WTC11 (cell line): ENCODE measurements around the gene ZCCHC9. TPM values are rescaled to one million over a fixed set of nuclear protein-coding genes. Genes with fewer than 3 reads are reported as not detected.

Experiments used
- ATAC-seq: fragments of 200-7000 bp; cut with Tn5 transposase; 2 replicates; pipeline ENCODE4 v1.10.0; 2021; ENCODE audit warnings: mild to moderate bottlenecking, moderate library complexity
- CTCF ChIA-PET: fragments of 300-600 bp; sonication (Branson Sonifier 250); formaldehyde crosslinking; loops from one replicate; lab custom pipeline; 2021; ENCODE audit warnings: antibody characterized with exemption; lab: Charles Lee
- POLR2A ChIA-PET: fragments of 350-600 bp; sonication (Branson Sonifier 250); formaldehyde crosslinking; loops from one replicate; lab custom pipeline; 2021; ENCODE audit warnings: antibody characterized with exemption; lab: Charles Lee
- DNase-seq: peaks from one replicate; pipeline ENCODE4 v3.0.0; 2021; ENCODE audit warnings: low spot score
- H3K27ac Mint-ChIP-seq: 2 replicates; pipeline ENCODE4 v1.8.0; 2021; ENCODE audit warnings: mixed read lengths
- H3K27me3 Mint-ChIP-seq: 2 replicates; pipeline ENCODE4 v1.8.0; 2021; ENCODE audit warnings: low read depth, mild to moderate bottlenecking, moderate library complexity, mixed read lengths
- H3K36me3 Mint-ChIP-seq: 2 replicates; pipeline ENCODE4 v1.8.0; 2021; ENCODE audit warnings: mixed read lengths
- H3K4me1 Mint-ChIP-seq: 2 replicates; pipeline ENCODE4 v1.8.0; 2022; ENCODE audit warnings: mixed read lengths
- H3K4me3 Mint-ChIP-seq: 2 replicates; pipeline ENCODE4 v1.8.0; 2021; ENCODE audit warnings: mild to moderate bottlenecking, moderate library complexity, mixed read lengths
- H3K9me3 Mint-ChIP-seq: 2 replicates; pipeline ENCODE4 v1.8.0; 2021; ENCODE audit warnings: mixed read lengths
- ARID4B ChIP-seq: sonication (generic); formaldehyde crosslinking; IDR thresholded peaks from 2 replicates; pipeline ENCODE4 v1.8.0; 2023; ENCODE audit warnings: missing genetic modification reagents, mild to moderate bottlenecking, borderline replicate concordance
- ATF6 ChIP-seq: sonication (generic); formaldehyde crosslinking; IDR thresholded peaks from 2 replicates; pipeline ENCODE4 v1.8.1; 2023; ENCODE audit warnings: mild to moderate bottlenecking, missing genetic modification reagents
- CBFB ChIP-seq: sonication (generic); formaldehyde crosslinking; IDR thresholded peaks from 2 replicates; pipeline ENCODE4 v1.8.1; 2022; ENCODE audit warnings: mild to moderate bottlenecking, low read depth, missing genetic modification reagents
- CTCF ChIP-seq: fragments of 200-600 bp; IDR thresholded peaks from 2 replicates; pipeline ENCODE4 v1.8.0; 2022; ENCODE audit warnings: antibody characterized with exemption
- ESRRA ChIP-seq: sonication (generic); formaldehyde crosslinking; IDR thresholded peaks from 2 replicates; pipeline ENCODE4 v1.8.1; 2022; ENCODE audit warnings: mild to moderate bottlenecking, missing genetic modification reagents, borderline replicate concordance
- GTF2I ChIP-seq: fragments of 250-450 bp; sonication (Bioruptor Pico); conservative IDR thresholded peaks from 2 replicates; pipeline ENCODE4 v1.4.0; 2021; ENCODE audit warnings: mild to moderate bottlenecking
- KAT7 ChIP-seq: sonication (generic); formaldehyde crosslinking; IDR thresholded peaks from 2 replicates; pipeline ENCODE4 v1.8.1; 2023; ENCODE audit warnings: missing genetic modification reagents, mild to moderate bottlenecking, borderline replicate concordance
- MAX ChIP-seq: sonication (generic); formaldehyde crosslinking; IDR thresholded peaks from 2 replicates; pipeline ENCODE4 v1.8.0; 2022; ENCODE audit warnings: mild to moderate bottlenecking, missing genetic modification reagents
- NFE2L1 ChIP-seq: sonication (generic); formaldehyde crosslinking; IDR thresholded peaks from 2 replicates; pipeline ENCODE4 v1.8.1; 2023; ENCODE audit warnings: missing genetic modification reagents
- NR3C1 ChIP-seq: sonication (generic); formaldehyde crosslinking; conservative IDR thresholded peaks from 2 replicates; pipeline ENCODE4 v1.8.1; 2023; ENCODE audit warnings: low read depth, mild to moderate bottlenecking, missing genetic modification reagents
- OVOL2 ChIP-seq: fragments of 250-450 bp; sonication (Bioruptor Pico); IDR thresholded peaks from 2 replicates; pipeline ENCODE4 v1.9.0; 2021; ENCODE audit warnings: mild to moderate bottlenecking, borderline replicate concordance
- SP1 ChIP-seq: sonication (generic); formaldehyde crosslinking; conservative IDR thresholded peaks from 2 replicates; pipeline ENCODE4 v1.8.1; 2022; ENCODE audit warnings: missing genetic modification reagents
- STAT6 ChIP-seq: sonication (generic); formaldehyde crosslinking; conservative IDR thresholded peaks from 2 replicates; pipeline ENCODE4 v1.8.1; 2023; ENCODE audit warnings: mild to moderate bottlenecking, low read depth, missing genetic modification reagents, moderate library complexity
- TEAD1 ChIP-seq: sonication (generic); formaldehyde crosslinking; IDR thresholded peaks from 2 replicates; pipeline ENCODE4 v1.8.0; 2022; ENCODE audit warnings: mild to moderate bottlenecking, missing genetic modification reagents
- TEAD4 ChIP-seq: sonication (generic); formaldehyde crosslinking; IDR thresholded peaks from 2 replicates; pipeline ENCODE4 v1.8.0; 2022; ENCODE audit warnings: mild to moderate bottlenecking, missing genetic modification reagents
- TP53 ChIP-seq: sonication (generic); formaldehyde crosslinking; IDR thresholded peaks from 2 replicates; pipeline ENCODE4 v1.8.1; 2023; ENCODE audit warnings: mild to moderate bottlenecking, missing genetic modification reagents
- ZBTB21 ChIP-seq: sonication (generic); formaldehyde crosslinking; IDR thresholded peaks from 2 replicates; pipeline ENCODE4 v1.8.1; 2023; ENCODE audit warnings: mild to moderate bottlenecking, missing genetic modification reagents, borderline replicate concordance
- ZNF121 ChIP-seq: sonication (generic); formaldehyde crosslinking; IDR thresholded peaks from 2 replicates; pipeline ENCODE4 v1.8.0; 2023; ENCODE audit warnings: missing genetic modification reagents
- ZNF219 ChIP-seq: sonication (generic); formaldehyde crosslinking; IDR thresholded peaks from 2 replicates; pipeline ENCODE4 v1.8.0; 2023; ENCODE audit warnings: missing genetic modification reagents, mild to moderate bottlenecking, borderline replicate concordance
- ZNF232 ChIP-seq: sonication (generic); formaldehyde crosslinking; IDR thresholded peaks from 2 replicates; pipeline ENCODE4 v1.8.0; 2022; ENCODE audit warnings: mild to moderate bottlenecking, missing genetic modification reagents
- ZNF263 ChIP-seq: sonication (generic); formaldehyde crosslinking; IDR thresholded peaks from 2 replicates; pipeline ENCODE4 v1.8.1; 2022; ENCODE audit warnings: low read depth, mild to moderate bottlenecking, moderate library complexity, missing genetic modification reagents
- ZNF512 ChIP-seq: sonication (generic); formaldehyde crosslinking; IDR thresholded peaks from 2 replicates; pipeline ENCODE4 v1.8.1; 2022; ENCODE audit warnings: missing genetic modification reagents, borderline replicate concordance
- total RNA-seq: library from RNA; stranded (reverse); gene quantifications from 3 replicates; pipeline ENCODE4 v1.2.3, GENCODE V29; 2021

ZCCHC9 gene
- total RNA-seq, 1 experiment from 2014 or later = 30.8 TPM

- TF ChIP-seq ZNF232 (CRISPR knock-in tag) = no peak
- TF ChIP-seq ATF6 = no peak
- no peak for TF ChIP-seq GTF2I
- no peak for TF ChIP-seq TEAD4
- TF ChIP-seq ARID4B (CRISPR knock-in tag) = no peak
- TF ChIP-seq TEAD1 (CRISPR knock-in tag) = no peak
- no peak for TF ChIP-seq ZNF263
- no peak for TF ChIP-seq STAT6 (CRISPR knock-in tag)
- no peak for TF ChIP-seq TP53 (CRISPR knock-in tag)
- TF ChIP-seq CBFB = no peak
- no peak for TF ChIP-seq ZBTB21 (CRISPR knock-in tag)
Observed at GRCh38 chr5:81302596-81302995, 1.2 kb downstream of the ZCCHC9 start (continued).

GRCh38 chr5:81303563-81303962 lies 2.2 kb downstream of the ZCCHC9 start:
- H3K36me3 Mint-ChIP-seq = peaks cover 3% of the 10 kb centered on the region
- no peak overlapping the region for H3K27ac Mint-ChIP-seq
- POLR2A ChIA-PET = no interaction called here
- CTCF ChIA-PET = no interaction called here
- no peak overlapping the region; the same call in 1 of the 2 replicates for H3K4me3 Mint-ChIP-seq
- no peaks in the 10 kb centered on the region for H3K27me3 Mint-ChIP-seq
- H3K9me3 Mint-ChIP-seq = no peaks in the 10 kb centered on the region
- DNase-seq (no peak), ATAC-seq (no peak)
- peaks cover 17% of the 10 kb centered on the region for H3K4me1 Mint-ChIP-seq
- TF ChIP-seq ZNF219 (no peak), SP1 (CRISPR knock-in tag) (no peak), ESRRA (CRISPR knock-in tag) (no peak), NFE2L1 (no peak), NR3C1 (no peak), OVOL2 (CRISPR knock-in tag) (no peak), KAT7 (CRISPR knock-in tag) (no peak), ZNF263 (no peak), ATF6 (no peak), ZNF512 (CRISPR knock-in tag) (no peak), ZNF121 (no peak), MAX (CRISPR knock-in tag) (no peak), CTCF (no peak)
